ENCODE results near the gene AQP1. TPM values are rescaled to one million over a fixed set of nuclear protein-coding genes. Genes with fewer than 3 reads are reported as not detected.

Gene AQP1
- total and polyA plus RNA-seq, 4 donors = 8.9 to 76.3 (median 23.5) TPM

DNA sequence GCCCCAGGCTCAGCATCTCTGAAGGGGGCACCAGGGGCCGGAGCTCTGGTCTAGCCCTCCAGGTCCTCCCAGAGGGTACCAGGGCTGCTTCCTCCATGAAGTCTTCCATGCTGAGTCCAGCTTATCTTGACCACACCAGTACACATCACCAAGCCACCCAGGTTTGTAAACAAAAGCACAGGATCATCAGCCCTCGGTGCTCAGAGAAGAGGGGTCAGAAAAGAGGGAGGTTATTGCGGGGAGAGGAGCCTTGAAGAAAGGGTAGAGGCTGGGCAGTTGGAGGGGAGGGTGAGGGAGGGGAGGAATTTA, 23.9 kb downstream of the AQP1 start (continued):
- TF ChIP-seq, protein P1, sequence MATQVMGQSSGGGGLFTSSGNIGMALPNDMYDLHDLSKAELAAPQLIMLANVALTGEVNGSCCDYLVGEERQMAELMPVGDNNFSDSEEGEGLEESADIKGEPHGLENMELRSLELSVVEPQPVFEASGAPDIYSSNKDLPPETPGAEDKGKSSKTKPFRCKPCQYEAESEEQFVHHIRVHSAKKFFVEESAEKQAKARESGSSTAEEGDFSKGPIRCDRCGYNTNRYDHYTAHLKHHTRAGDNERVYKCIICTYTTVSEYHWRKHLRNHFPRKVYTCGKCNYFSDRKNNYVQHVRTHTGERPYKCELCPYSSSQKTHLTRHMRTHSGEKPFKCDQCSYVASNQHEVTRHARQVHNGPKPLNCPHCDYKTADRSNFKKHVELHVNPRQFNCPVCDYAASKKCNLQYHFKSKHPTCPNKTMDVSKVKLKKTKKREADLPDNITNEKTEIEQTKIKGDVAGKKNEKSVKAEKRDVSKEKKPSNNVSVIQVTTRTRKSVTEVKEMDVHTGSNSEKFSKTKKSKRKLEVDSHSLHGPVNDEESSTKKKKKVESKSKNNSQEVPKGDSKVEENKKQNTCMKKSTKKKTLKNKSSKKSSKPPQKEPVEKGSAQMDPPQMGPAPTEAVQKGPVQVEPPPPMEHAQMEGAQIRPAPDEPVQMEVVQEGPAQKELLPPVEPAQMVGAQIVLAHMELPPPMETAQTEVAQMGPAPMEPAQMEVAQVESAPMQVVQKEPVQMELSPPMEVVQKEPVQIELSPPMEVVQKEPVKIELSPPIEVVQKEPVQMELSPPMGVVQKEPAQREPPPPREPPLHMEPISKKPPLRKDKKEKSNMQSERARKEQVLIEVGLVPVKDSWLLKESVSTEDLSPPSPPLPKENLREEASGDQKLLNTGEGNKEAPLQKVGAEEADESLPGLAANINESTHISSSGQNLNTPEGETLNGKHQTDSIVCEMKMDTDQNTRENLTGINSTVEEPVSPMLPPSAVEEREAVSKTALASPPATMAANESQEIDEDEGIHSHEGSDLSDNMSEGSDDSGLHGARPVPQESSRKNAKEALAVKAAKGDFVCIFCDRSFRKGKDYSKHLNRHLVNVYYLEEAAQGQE (IDR thresholded peaks at IDR 0.05) = no peak
- TF ChIP-seq SP1 (IDR thresholded peaks at IDR 0.05) = no peak

DNA sequence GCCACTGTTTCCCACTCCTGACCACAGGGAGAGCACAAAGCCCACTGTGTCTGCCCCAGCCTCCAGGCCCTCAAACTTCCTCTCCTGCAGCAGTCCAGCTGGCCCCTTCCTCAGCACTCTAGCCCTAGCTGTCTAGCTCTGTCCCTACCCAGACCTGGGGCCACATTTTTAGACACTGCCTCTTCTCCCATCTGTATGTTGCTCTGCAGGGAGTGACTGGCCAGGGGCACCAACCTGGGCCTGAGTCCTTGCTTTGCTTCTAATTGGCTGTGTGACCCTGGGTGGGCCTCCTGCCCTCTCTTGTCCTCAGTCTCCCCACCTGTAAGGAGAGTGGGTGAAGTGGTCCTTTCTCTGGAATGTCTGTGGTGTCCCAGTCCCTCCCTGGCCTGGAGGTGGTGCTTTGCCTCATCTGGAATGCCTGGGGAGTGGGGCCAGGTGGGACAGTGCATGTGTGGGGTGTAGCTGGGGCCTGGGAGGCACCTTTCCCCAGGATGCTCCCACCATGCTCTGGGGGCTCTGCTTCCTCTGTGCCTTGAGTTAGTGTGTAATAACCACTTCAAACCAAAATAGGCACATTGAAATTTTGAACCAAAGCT, 25.1 kb downstream of the AQP1 start:
- H3K9ac ChIP-seq (ENCODE audit: low read depth in 1 of 2, low read length in 2 of 2) = no peak overlapping the region
- no peak overlapping the region for H3K27ac ChIP-seq (ENCODE audit: low read depth in 1 of 2, low read length in 2 of 2)
- DNase-seq (ENCODE audit: low spot score) = no peak
- TF ChIP-seq EGR1 (IDR thresholded peaks at IDR 0.05; ENCODE audit: low read depth in 2 of 2) = no peak
- no peak for TF ChIP-seq JUND (IDR thresholded peaks at IDR 0.05)
- no peak for TF ChIP-seq RXRA (IDR thresholded peaks at IDR 0.05)
- TF ChIP-seq TAF1 (conservative IDR thresholded peaks at IDR 0.05) = no peak
- TF ChIP-seq HNF4G (IDR thresholded peaks at IDR 0.05) = no peak
- TF ChIP-seq, protein P2, sequence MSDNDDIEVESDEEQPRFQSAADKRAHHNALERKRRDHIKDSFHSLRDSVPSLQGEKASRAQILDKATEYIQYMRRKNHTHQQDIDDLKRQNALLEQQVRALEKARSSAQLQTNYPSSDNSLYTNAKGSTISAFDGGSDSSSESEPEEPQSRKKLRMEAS (IDR thresholded peaks at IDR 0.05) = no peak
- TF ChIP-seq GABPA (IDR thresholded peaks at IDR 0.05 in 1 of 2, conservative IDR thresholded peaks at IDR 0.05 in 1 of 2) = no peak
- TF ChIP-seq SP1 (IDR thresholded peaks at IDR 0.05) = no peak
- no peak for TF ChIP-seq FOXA1 (IDR thresholded peaks at IDR 0.05)
- TF ChIP-seq, protein P1 (IDR thresholded peaks at IDR 0.05) = no peak
- TF ChIP-seq, protein P3, sequence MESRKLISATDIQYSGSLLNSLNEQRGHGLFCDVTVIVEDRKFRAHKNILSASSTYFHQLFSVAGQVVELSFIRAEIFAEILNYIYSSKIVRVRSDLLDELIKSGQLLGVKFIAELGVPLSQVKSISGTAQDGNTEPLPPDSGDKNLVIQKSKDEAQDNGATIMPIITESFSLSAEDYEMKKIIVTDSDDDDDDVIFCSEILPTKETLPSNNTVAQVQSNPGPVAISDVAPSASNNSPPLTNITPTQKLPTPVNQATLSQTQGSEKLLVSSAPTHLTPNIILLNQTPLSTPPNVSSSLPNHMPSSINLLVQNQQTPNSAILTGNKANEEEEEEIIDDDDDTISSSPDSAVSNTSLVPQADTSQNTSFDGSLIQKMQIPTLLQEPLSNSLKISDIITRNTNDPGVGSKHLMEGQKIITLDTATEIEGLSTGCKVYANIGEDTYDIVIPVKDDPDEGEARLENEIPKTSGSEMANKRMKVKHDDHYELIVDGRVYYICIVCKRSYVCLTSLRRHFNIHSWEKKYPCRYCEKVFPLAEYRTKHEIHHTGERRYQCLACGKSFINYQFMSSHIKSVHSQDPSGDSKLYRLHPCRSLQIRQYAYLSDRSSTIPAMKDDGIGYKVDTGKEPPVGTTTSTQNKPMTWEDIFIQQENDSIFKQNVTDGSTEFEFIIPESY (IDR thresholded peaks at IDR 0.05) = no peak
- TF ChIP-seq YY1 (IDR thresholded peaks at IDR 0.05) = no peak
- TF ChIP-seq HNF4A (conservative IDR thresholded peaks at IDR 0.05) = no peak
- no peak for TF ChIP-seq RAD21 (IDR thresholded peaks at IDR 0.05)
- no peaks in the 10 kb centered on the region for H3K27me3 ChIP-seq (ENCODE audit: control insufficient read depth in 4 of 4, insufficient read depth in 4 of 4, low read length in 3 of 4)
- H3K4me1 ChIP-seq (ENCODE audit: control insufficient read depth in 4 of 4, insufficient read depth in 4 of 4, low read length in 3 of 4) = peaks cover 0 to 3% (median under 1%) of the 10 kb centered on the region in 4 donors
- no peaks in the 10 kb centered on the region for H3K36me3 ChIP-seq (ENCODE audit: control insufficient read depth in 4 of 4, insufficient read depth in 3 of 4, low read depth in 1 of 4, low read length in 3 of 4)
- H3K4me3 ChIP-seq (ENCODE audit: low read depth in 1 of 3, low read length in 3 of 3) = no peak overlapping the region
- H3K9me3 ChIP-seq (ENCODE audit: control insufficient read depth in 4 of 4, low read length in 3 of 4) = no peaks in the 10 kb centered on the region
